GM21423 (cell line): ENCODE measurements around the gene ARL14.

Experiments
- ATAC-seq: cut with Tn5 transposase; IDR thresholded peaks from one replicate; pipeline ENCODE4 v1.9.1; 2021; ENCODE audit warnings: mild to moderate bottlenecking, moderate library complexity; ENCODE audit not compliant: unreplicated experiment

ARL14 gene

GRCh38 chr3:160719710-160720109, 42.8 kb downstream of the ARL14 start:
- no peak for ATAC-seq

- no peak for ATAC-seq
These were observed 43.3 kb downstream of the ARL14 start for GRCh38 chr3:160720123-160720746.

- ATAC-seq = no peak
These were observed 45.4 kb downstream of the ARL14 start for GRCh38 chr3:160722331-160722730.

GRCh38 chr3:160725338-160725737, 48.4 kb downstream of the ARL14 start:
- no peak for ATAC-seq
